Sigmoid colon (tissue), 3 donors: ENCODE data around the gene NT5M.

Experiments used
- CTCF ChIP-seq, 4 experiments: fragments of 450-650 bp in 3 of 4; fragments of 200-600 bp in 1 of 4; IDR thresholded peaks; one replicate each; pipeline ENCODE4 v1.5.1; 2016 to 2019; ENCODE audit warnings: antibody characterized with exemption in 4 of 4, mild to moderate bottlenecking in 3 of 4, moderate library complexity in 2 of 4
- POLR2A ChIP-seq, 2 donors: fragments of 450-650 bp; IDR thresholded peaks; one replicate each; pipeline ENCODE4 v1.6.1; 2016; ENCODE audit warnings: antibody characterized with exemption in 2 of 2, mild to moderate bottlenecking in 2 of 2, moderate library complexity in 2 of 2

- no peak for TF ChIP-seq POLR2A (IDR thresholded peaks at IDR 0.05)
- TF ChIP-seq CTCF (IDR thresholded peaks at IDR 0.05), result no peak
Observed at GRCh38 chr17:17348872-17349723, 45.9 kb downstream of the NT5M start.
